Cortex of kidney (tissue), 1 donor: ENCODE data around the gene STX5.
"Not testable (repeated sequence)": the region's sequence is repeated elsewhere in the genome, so short reads cannot be mapped to it uniquely, and the experiment has no call there.

Experiments used
- DNase-seq: peaks from one replicate; lab custom pipeline; 2025; lab: John Stamatoyannopoulos, UW

STX5 gene

GRCh38 chr11:62786318-62787004, 45.4 kb downstream of the STX5 start:
- DNase-seq, result peak; percentile 33

DNA sequence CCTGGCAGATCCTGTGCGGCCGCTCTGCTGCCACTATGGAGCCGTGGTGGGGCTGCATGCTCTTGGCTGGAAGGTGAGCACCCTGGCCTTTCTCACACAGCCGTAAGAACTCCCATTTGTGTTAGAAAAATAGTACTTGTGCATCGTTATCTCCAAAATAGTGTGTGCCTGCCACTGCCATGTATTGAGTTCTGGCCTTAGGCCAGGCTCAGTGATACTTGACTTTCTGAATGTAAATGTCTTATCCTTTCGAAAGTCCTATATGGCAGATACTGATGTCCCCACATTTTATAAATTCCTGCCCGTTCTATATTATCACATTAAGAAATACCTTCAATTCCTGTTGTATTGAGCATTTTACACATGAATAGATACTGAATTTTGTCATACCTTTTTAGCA, 49.1 kb downstream of the STX5 start:
- no peak for DNase-seq

DNA sequence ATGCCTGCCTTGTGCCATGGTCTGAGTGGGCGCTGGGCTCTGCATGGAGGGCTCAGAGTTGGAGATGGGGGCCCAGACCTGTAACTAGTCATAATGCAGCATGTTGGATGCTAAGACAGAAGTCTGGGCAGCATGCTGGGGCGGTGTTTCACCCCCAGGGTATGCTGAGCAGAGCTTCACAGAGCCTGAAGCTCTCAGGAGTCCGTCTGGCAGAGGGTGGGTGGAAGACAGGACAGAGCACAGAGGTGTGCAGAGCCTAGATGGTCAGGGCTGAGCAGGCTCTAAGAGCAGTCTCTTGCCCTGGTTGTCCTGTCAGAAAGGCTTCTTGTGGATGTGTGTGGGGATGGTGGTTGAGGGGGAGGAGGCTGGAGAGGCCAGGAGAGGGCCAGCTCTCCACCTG, 53.4 kb downstream of the STX5 start:
- DNase-seq, result no peak

DNA sequence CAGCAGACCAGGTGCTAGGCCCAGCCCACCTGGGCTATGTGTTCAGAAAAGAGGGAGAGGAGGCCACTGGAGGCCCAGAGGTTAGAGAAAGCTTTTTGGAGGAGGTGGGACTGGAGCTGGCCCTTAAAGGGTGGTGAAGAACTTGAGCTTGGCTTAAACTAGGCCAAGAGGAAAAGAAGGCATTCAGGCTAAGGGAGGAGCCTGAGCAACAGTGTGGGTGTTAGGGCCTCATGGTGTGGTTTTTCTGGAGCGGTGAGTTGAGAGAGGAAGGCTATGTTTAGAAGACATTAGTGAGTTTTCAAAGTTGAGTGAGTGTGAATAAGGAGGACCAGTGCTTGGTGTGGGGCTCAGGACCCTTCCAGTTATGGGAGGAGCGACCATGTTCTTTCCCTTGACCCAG, 54.5 kb downstream of the STX5 start:
- DNase-seq, result no peak

DNA sequence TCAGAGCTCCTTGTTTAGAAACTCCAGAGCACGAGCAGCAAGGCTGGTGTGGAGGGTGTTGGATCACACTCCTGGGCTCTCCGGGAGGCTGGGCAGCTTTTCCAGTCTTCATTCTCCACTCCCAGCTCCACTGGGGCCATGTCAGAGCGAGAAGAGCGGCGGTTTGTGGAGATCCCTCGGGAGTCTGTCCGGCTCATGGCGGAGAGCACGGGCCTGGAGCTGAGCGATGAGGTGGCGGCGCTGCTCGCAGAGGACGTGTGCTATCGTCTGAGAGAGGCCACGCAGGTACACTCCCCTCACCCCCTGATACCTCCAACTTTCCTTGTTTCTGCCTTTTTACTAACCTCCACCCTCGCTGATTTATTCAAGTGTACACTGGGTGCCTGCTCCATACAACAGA, 56.2 kb downstream of the STX5 start:
- no peak for DNase-seq

- DNase-seq, result no peak
Measured at GRCh38 chr11:62774407-62774806, 57.4 kb downstream of the STX5 start.

- DNase-seq, result no peak
Measured at GRCh38 chr11:62771144-62772021, 60.5 kb downstream of the STX5 start, which contains the start of gene TAF6L. Gene TAF6L (plus strand): TSS chr11:62771396. CDS start chr11:62775784, 4,388 bp downstream.

GRCh38 chr11:62770778-62771143, 61.1 kb downstream of the STX5 start:
- DNase-seq, result no peak

GRCh38 chr11:62760867-62761227, 71.0 kb downstream of the STX5 start:
- not testable (repeated sequence) for DNase-seq

DNA sequence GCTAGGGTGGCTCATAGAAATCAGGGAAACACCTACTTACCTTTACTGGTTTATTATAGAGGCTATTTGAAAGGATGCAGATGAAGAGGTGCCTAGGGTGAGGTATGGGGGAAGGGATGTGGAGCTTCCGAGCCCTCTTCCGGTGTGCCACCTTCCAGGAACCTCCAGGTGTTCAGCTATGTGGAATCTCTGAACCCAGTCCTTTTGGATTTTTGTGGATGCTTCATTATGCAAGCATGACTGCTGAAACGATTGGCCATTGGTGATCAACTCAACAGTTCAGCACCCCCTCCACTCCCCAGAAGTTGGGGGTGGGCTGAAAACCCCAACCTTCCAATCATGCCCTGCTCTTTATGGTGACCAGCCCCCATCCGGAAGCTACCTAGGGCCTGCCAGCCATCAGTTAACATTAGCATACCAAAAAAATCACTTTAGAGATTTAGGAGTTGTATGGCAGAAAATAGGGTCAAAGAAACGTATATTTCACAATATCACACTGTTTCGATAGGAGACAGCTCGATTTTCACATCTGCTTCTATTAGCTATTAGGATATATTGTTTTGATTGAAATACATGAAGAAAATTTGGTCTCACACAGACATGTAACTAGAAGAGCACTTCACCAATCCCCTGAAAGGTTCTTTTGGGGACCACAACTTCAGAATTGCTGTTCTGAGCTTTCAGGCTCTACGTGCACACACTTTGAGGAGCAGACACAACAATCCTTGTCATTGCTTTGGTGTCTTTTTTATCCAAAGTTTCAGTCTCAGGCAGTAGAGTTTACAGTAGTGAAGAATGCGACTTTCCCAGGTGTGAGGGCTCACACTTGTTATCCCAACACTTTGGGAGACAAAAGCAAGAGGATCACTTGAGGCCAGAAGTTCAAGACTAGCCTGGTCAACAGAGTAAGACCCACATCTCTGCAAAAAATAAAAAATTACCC, 73.7 kb downstream of the STX5 start:
- DNase-seq, result no peak
